Activated naive CD4-positive, alpha-beta T cell treated with anti-CD3 and anti-CD28 coated beads, Interleukin-2, amount 10 ng/mL, durations not matched to agents 7 days and 5 days (primary cell): ENCODE results near the gene ALDH16A1.
"Not testable (repeated sequence)": the region's sequence is repeated elsewhere in the genome, so short reads cannot be mapped to it uniquely, and the experiment has no call there.

Source experiments
- CTCF ChIA-PET: fragments of 350-600 bp; sonication (Branson Sonifier 250); formaldehyde crosslinking; loops from one replicate; lab custom pipeline; 2021; ENCODE audit warnings: antibody characterized with exemption; lab: Charles Lee
- DNase-seq: peaks from one replicate; pipeline ENCODE4 v3.0.0-alpha.2; 2020
- H3K27ac Mint-ChIP-seq: one replicate; pipeline ENCODE4 v1.8.0; 2021; ENCODE audit warnings: mild to moderate bottlenecking, moderate library complexity, mixed read lengths
- H3K27me3 Mint-ChIP-seq: one replicate; pipeline ENCODE4 v1.8.0; 2021; ENCODE audit warnings: mild to moderate bottlenecking, mixed read lengths
- H3K36me3 Mint-ChIP-seq: one replicate; pipeline ENCODE4 v1.8.0; 2021; ENCODE audit warnings: mixed read lengths
- H3K4me1 Mint-ChIP-seq: one replicate; pipeline ENCODE4 v1.8.0; 2021; ENCODE audit warnings: mixed read lengths
- H3K4me3 Mint-ChIP-seq: one replicate; pipeline ENCODE4 v1.8.0; 2021; ENCODE audit warnings: mild to moderate bottlenecking, moderate library complexity, mixed read lengths
- H3K9me3 Mint-ChIP-seq: one replicate; pipeline ENCODE4 v1.8.0; 2021; ENCODE audit warnings: mixed read lengths

ALDH16A1 gene

GRCh38 chr19:49469828-49470614 lies 17.0 kb downstream of the ALDH16A1 start:
- H3K36me3 Mint-ChIP-seq, result peaks cover 9% of the 10 kb centered on the region
- CTCF ChIA-PET, result interaction anchor here (0.7 to 2.7 kb wide), 19 partner anchors 11 to 243 kb away, joined by 3 to 33 read pairs (median 5); partner anchors contain the start of genes ALDH16A1 and PIH1D1
- DNase-seq, result peak; percentile 90
- H3K4me1 Mint-ChIP-seq, result peaks cover 60% of the 10 kb centered on the region
- H3K4me3 Mint-ChIP-seq, result peak overlapping the region; percentile 41
- peak overlapping the region; percentile 99 for H3K27ac Mint-ChIP-seq
- peaks cover 6% of the 10 kb centered on the region for H3K27me3 Mint-ChIP-seq
- no peaks in the 10 kb centered on the region for H3K9me3 Mint-ChIP-seq

DNA sequence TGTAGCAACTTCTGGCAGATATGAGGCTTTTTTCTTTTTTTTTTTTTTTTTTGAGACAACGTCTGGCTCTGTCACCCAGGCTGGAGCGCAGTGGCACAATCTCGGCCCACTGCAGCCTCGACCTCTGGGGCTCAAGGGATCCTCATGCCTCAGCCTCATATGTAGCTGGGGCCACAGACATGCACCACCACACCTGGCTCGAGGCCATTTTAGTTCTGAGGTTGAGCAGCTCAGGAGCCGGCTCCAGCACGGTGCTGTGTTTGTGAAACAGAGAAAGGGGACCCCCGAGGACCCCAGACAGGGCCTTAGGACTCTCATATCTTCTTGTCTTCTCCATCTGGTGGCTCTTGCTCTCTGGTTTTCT lies 17.6 kb downstream of the ALDH16A1 start:
- CTCF ChIA-PET, result interaction anchor here (0.7 to 2.7 kb wide), 17 partner anchors 12 to 243 kb away, joined by 3 to 33 read pairs (median 5); partner anchors contain the start of genes ALDH16A1 and PIH1D1
- Mint-ChIP-seq H3K27ac (peak overlapping the region; percentile 99), H3K4me1 (peaks cover 62% of the 10 kb centered on the region), H3K27me3 (peaks cover 6% of the 10 kb centered on the region), H3K36me3 (peaks cover 12% of the 10 kb centered on the region), H3K9me3 (no peaks in the 10 kb centered on the region), H3K4me3 (peak overlapping the region; percentile 41)
- DNase-seq, result no peak

DNA sequence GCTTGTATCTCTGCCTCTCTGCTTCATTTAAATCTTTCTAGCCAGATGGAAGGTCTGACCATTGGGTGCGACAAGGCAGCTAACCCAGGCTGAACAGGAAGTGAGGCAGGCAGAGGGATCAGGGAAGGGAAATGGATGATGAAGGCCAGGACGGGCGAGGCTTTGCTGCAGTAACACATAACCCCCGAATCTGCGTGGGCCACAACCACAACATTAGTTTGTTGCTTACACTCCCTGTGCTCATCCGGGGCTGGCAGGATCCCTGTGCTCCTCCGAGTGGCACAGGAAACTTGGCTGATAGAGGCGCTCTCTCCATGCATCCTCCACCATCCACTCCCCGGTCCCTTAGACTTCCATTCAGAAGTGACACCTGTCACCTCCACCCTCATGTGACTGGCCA lies 19.9 kb downstream of the ALDH16A1 start:
- Mint-ChIP-seq H3K36me3 (peaks cover 23% of the 10 kb centered on the region), H3K9me3 (no peaks in the 10 kb centered on the region), H3K27ac (peak overlapping the region; percentile 90), H3K27me3 (peaks cover 6% of the 10 kb centered on the region), H3K4me1 (peaks cover 68% of the 10 kb centered on the region), H3K4me3 (peak overlapping the region; percentile 89)
- CTCF ChIA-PET, result interaction anchor here (0.6 to 2.1 kb wide), 18 partner anchors 8 to 209 kb away, joined by 3 to 15 read pairs (median 4); partner anchors contain the start of genes ALDH16A1, PIH1D1 and RPL13A
- no peak for DNase-seq

DNA sequence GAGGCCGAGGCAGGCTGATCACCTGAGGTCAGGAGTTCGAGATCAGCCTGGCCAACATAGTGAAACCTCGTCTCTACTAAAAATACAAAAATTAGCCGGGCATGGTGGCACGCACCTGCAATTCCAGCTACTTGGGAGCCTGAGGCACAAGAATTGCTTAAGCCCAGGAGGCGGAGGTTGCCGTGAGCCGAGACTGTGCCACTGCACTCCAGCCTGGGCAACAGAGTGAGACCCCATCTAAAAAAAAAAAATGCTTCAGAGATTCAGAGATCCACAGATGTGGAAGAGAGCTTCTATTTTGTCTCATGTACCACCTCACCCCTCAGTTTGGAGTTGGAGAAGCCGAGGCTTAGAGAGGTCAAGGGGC lies 20.5 kb downstream of the ALDH16A1 start:
- Mint-ChIP-seq H3K36me3 (peaks cover 23% of the 10 kb centered on the region), H3K4me1 (peaks cover 63% of the 10 kb centered on the region), H3K4me3 (peak overlapping the region; percentile 89), H3K27ac (peak overlapping the region; percentile 90)
- CTCF ChIA-PET, result interaction anchor here (0.7 to 2.1 kb wide), 19 partner anchors 9 to 210 kb away, joined by 3 to 15 read pairs (median 4); partner anchors contain the start of genes ALDH16A1, PIH1D1 and RPL13A
- H3K9me3 Mint-ChIP-seq, H3K27me3 Mint-ChIP-seq, DNase-seq: not testable (repeated sequence)

DNA sequence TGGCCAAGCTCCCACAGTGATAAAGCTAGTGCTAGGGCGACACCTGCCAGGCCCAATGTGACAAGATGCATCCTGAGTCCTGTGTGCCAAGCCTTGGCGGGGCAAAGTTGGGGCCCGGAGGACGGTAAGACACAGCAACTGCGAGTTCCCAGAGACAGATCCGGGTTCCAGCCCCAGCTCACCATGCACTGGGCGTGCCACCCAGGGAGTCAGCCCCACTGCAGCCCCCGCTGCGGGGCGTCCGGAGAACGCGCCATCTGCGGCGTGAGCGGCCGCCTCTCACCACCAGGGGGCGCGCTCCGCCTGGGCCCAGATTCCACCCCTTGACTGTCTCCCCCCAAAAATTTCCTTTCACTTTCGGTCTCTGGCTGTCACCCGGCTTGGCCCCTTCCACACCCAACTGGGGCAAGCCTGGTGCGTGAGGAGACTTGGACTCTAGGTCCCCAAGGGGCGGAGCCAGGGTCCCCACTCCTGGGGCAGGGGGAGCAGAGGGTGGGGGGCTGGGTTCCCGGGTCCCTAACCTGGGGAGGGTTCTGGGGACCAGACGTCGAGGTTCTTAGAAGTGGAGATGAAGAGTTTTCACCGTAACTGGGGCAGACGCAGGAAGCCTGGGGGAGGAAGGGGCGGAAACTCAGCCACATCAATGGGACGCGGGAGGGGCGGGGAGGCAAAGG lies 21.0 kb downstream of the ALDH16A1 start, which contains the start of gene FLT3LG:
Gene FLT3LG, plus strand, starts transcription at position 348 of the 674 bp plus-strand sequence. CDS start 425 bp downstream, outside the sequence.
- peaks cover 6% of the 10 kb centered on the region for H3K27me3 Mint-ChIP-seq
- H3K4me1 Mint-ChIP-seq, result peaks cover 61% of the 10 kb centered on the region
- CTCF ChIA-PET, result interaction anchor here (0.7 to 2.1 kb wide), 19 partner anchors 9 to 210 kb away, joined by 3 to 15 read pairs (median 4); partner anchors contain the start of genes ALDH16A1, PIH1D1 and RPL13A
- H3K4me3 Mint-ChIP-seq, result peak within 1 kb of the TSS; percentile 89
- DNase-seq, result peak; percentile 99
- H3K9me3 Mint-ChIP-seq, result no peaks in the 10 kb centered on the region
- H3K27ac Mint-ChIP-seq, result peak within 1 kb of the TSS; percentile 90
- H3K36me3 Mint-ChIP-seq, result peaks cover 23% of the 10 kb centered on the region

- DNase-seq, result no peak
- Mint-ChIP-seq H3K27me3 (peaks cover 6% of the 10 kb centered on the region), H3K9me3 (no peaks in the 10 kb centered on the region), H3K4me1 (peaks cover 58% of the 10 kb centered on the region), H3K36me3 (peaks cover 23% of the 10 kb centered on the region), H3K4me3 (peak overlapping the region; percentile 89), H3K27ac (peak overlapping the region; percentile 90)
- CTCF ChIA-PET, result interaction anchor here (2.1 kb wide), 2 partner anchors 14 to 68 kb away, joined by 4 to 9 read pairs; partner anchors contain the start of gene RPL13A
These were observed 21.5 kb downstream of the ALDH16A1 start for GRCh38 chr19:49474542-49474924.

GRCh38 chr19:49475191-49475917 lies 22.3 kb downstream of the ALDH16A1 start:
- no peaks in the 10 kb centered on the region for H3K9me3 Mint-ChIP-seq
- peak; percentile 46 for DNase-seq
- peaks cover 32% of the 10 kb centered on the region for H3K36me3 Mint-ChIP-seq
- H3K27ac Mint-ChIP-seq, result peak overlapping the region; percentile 90
- H3K4me3 Mint-ChIP-seq, result peak overlapping the region; percentile 89
- H3K27me3 Mint-ChIP-seq, result peaks cover 6% of the 10 kb centered on the region
- CTCF ChIA-PET, result interaction anchor here (0.6 to 1.4 kb wide), 9 partner anchors 10 to 189 kb away, joined by 3 to 13 read pairs (median 5); partner anchors contain the start of genes ALDH16A1, PIH1D1 and RPL13A
- H3K4me1 Mint-ChIP-seq, result peaks cover 56% of the 10 kb centered on the region

DNA sequence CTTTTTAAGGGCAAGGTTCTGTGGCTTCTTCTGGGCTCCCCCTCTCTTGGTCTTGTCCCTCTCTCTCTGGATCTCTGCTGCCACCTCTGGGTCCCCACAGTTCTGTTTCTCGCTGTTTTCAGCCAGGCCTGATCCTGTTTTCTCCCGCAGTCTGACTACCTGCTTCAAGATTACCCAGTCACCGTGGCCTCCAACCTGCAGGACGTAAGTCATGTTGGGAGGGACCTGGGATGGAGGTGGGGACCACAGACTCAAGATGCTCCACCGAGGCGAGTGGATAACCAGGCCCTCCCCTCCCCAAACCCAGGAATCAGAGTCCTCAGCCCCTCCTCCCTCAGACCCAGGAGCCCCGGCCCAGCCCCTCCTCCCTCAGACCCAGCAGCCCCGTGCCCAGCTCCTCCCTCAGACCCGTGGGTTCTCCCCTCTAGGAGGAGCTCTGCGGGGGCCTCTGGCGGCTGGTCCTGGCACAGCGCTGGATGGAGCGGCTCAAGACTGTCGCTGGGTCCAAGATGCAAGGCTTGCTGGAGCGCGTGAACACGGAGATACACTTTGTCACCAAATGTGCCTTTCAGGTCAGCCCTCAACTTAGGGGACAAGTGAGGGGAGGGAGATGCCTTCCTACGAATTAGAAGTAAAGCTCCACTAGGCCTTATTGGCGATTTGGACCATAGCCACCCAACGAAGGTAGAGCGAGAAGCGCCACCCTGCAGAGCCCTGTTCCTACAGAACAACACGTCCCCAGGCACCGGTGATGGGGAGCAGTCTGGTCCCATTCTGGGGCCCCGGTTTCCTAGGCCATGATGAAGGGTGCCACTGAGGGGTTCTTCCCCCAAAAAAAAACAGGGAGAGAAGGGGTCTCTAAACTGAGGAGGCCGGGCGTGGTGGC lies 23.2 kb downstream of the ALDH16A1 start:
- Mint-ChIP-seq H3K4me3 (peak overlapping the region; percentile 89), H3K27ac (peak overlapping the region; percentile 90), H3K9me3 (no peaks in the 10 kb centered on the region), H3K27me3 (peaks cover 6% of the 10 kb centered on the region), H3K4me1 (peaks cover 51% of the 10 kb centered on the region), H3K36me3 (peaks cover 37% of the 10 kb centered on the region)
- CTCF ChIA-PET, result interaction anchor here (0.6 to 1.4 kb wide), 14 partner anchors 9 to 205 kb away, joined by 3 to 13 read pairs (median 4); partner anchors contain the start of genes ALDH16A1, PIH1D1, RPL13A and RPS11
- DNase-seq, result peak; percentile 89

DNA sequence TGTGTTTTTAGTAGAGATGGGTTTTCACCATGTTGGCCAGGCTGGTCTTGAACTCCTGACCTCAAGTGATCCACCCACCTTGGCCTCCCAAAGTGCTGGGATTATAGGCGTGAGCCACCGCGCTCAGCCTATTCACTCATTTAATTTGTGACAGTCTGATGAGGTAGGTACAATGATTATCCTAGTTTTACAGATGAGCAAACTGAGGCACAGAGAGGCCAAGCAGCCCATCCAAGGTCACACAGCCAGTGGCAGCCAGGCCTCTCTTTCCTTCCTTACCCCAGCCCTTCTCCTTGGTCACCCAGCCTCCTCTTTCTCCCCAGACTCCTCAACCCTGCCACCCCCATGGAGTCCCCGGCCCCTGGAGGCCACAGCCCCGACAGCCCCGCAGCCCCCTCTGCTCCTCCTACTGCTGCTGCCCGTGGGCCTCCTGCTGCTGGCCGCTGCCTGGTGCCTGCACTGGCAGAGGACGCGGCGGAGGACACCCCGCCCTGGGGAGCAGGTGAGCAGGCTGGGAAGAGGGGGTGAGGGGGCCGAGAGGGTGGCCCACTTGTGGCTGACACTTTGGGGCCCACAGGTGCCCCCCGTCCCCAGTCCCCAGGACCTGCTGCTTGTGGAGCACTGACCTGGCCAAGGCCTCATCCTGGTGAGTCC lies 27.1 kb downstream of the ALDH16A1 start:
- Mint-ChIP-seq H3K9me3 (no peaks in the 10 kb centered on the region), H3K4me3 (peak overlapping the region; percentile 31), H3K27ac (peak overlapping the region; percentile 49), H3K36me3 (peaks cover 50% of the 10 kb centered on the region), H3K27me3 (no peaks in the 10 kb centered on the region), H3K4me1 (peaks cover 48% of the 10 kb centered on the region)
- DNase-seq, result no peak
- CTCF ChIA-PET, result no interaction called here

GRCh38 chr19:49481020-49481683 lies 28.1 kb downstream of the ALDH16A1 start:
- CTCF ChIA-PET, result no interaction called here

DNA sequence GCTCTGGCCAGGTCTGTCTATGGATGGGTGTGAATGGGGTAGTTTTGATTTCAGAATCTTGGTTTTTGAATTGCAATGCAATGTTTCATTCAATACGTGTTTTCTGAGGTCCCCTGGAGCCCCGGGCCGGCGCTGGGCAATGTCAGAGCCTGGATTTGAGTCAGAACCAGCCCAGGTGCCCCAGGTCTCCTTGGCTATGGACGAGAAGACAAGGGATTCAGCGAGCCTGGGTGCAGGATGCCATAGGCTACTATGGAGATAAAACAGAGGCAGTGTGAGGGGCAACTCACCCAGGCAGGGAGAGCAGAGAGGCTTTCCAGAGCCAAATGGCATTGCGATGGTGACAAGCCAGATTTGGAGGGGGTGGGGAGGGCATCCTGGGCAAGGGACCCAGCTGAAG lies 33.2 kb downstream of the ALDH16A1 start:
- CTCF ChIA-PET, result interaction anchor here (2.0 kb wide), 1 partner anchor 10 kb away, joined by 13 read pairs; no protein-coding TSS in a partner anchor
- Mint-ChIP-seq H3K27ac (peak overlapping the region; percentile 78), H3K27me3 (peaks cover 8% of the 10 kb centered on the region), H3K36me3 (peaks cover 69% of the 10 kb centered on the region), H3K4me1 (peaks cover 55% of the 10 kb centered on the region), H3K9me3 (no peaks in the 10 kb centered on the region), H3K4me3 (no peak overlapping the region)
- no peak for DNase-seq

More at GRCh38 chr19:49481020-49481683, 28.1 kb downstream of the ALDH16A1 start:
- Mint-ChIP-seq H3K9me3 (no peaks in the 10 kb centered on the region), H3K4me1 (peaks cover 50% of the 10 kb centered on the region), H3K4me3 (no peak overlapping the region), H3K36me3 (peaks cover 48% of the 10 kb centered on the region), H3K27me3 (no peaks in the 10 kb centered on the region), H3K27ac (peak overlapping the region; percentile 58)
- no peak for DNase-seq
